22Rv1 (cell line): ENCODE measurements around the gene GOLGA6L22.
"Not testable (repeated sequence)": the region's sequence is repeated elsewhere in the genome, so short reads cannot be mapped to it uniquely, and the experiment has no call there.

ENCODE experiments used
- CTCF ChIP-seq: fragments of 450-650 bp; IDR thresholded peaks from 2 replicates; pipeline ENCODE4 v1.5.1; 2017; ENCODE audit warnings: mild to moderate bottlenecking
- ZFX ChIP-seq: fragments of 450-650 bp; IDR thresholded peaks from 2 replicates; pipeline ENCODE4 v1.6.1; 2017; ENCODE audit warnings: antibody characterized with exemption, borderline replicate concordance

GRCh38 chr15:22497200-22497599 is 38.5 kb downstream of the GOLGA6L22 start:
- not testable (repeated sequence) for TF ChIP-seq CTCF, ZFX
